Heart left ventricle (tissue), 16 donors: ENCODE results near the gene MYH6. TPM values are rescaled to one million over a fixed set of nuclear protein-coding genes. Genes with fewer than 3 reads are reported as not detected.

Source experiments
- ATAC-seq, 4 donors: fragments of 200-7000 bp; cut with Tn5 transposase; one replicate each; pipeline ENCODE4 v1.9.1; 2020 to 2022; ENCODE audit warnings: moderate library complexity in 4 of 4, mild to moderate bottlenecking in 3 of 4, moderate number of reproducible peaks in 1 of 4
- DNase-seq, 5 donors: peaks; one replicate each; pipeline ENCODE4 v3.0.0-alpha.2; 2020
- H3K27ac ChIP-seq, 12 donors: fragments of 200-600 bp; sonication (generic) in 4 of 12; one replicate each; pipeline versions ENCODE4 v1.5.0 to v1.8.0; 2016 to 2022; ENCODE audit warnings: mild to moderate bottlenecking in 2 of 12
- H3K27me3 ChIP-seq, 9 donors: fragments of 200-600 bp; sonication (generic) in 2 of 9; one replicate each; pipeline versions ENCODE4 v1.5.1 to v1.8.0; 2016 to 2022; ENCODE audit warnings: mild to moderate bottlenecking in 3 of 9
- H3K36me3 ChIP-seq, 9 donors: fragments of 200-600 bp; sonication (generic) in 2 of 9; one replicate each; pipeline versions ENCODE4 v1.5.0 to v1.8.0; 2018 to 2022; ENCODE audit warnings: mild to moderate bottlenecking in 2 of 9
- H3K4me1 ChIP-seq, 12 donors: fragments of 200-600 bp; sonication (generic) in 4 of 12; one replicate each; pipeline versions ENCODE4 v1.5.0 to v1.8.0; 2016 to 2022; ENCODE audit warnings: mild to moderate bottlenecking in 3 of 12
- H3K4me3 ChIP-seq, 12 donors: fragments of 200-600 bp; sonication (generic) in 4 of 12; one replicate each; pipeline versions ENCODE4 v1.5.0 to v1.8.0; 2017 to 2022; ENCODE audit warnings: mild to moderate bottlenecking in 9 of 12, moderate library complexity in 4 of 12
- H3K9me3 ChIP-seq, 12 donors: fragments of 200-600 bp; sonication (generic) in 4 of 12; one replicate each; pipeline versions ENCODE4 v1.5.0 to v1.8.0; 2016 to 2022; ENCODE audit warnings: mild to moderate bottlenecking in 1 of 12
- POLR2A ChIP-seq, 2 donors: fragments of 450-650 bp; IDR thresholded peaks; one replicate each; pipeline ENCODE4 v1.6.1; 2017; ENCODE audit warnings: antibody characterized with exemption in 2 of 2, mild to moderate bottlenecking in 2 of 2, moderate library complexity in 2 of 2
- WGBS, 4 donors: extraction: QIAGEN DNeasy Blood & Tissue Kit in 2 of 4; methylation state at CpG; one replicate each; pipeline versions ENCODE4 v1.1.5 to v1.1.7; 2013 to 2018; 5-methylcytosine and 5-hydroxymethylcytosine counted together
- intact Hi-C, 10 donors: fragments of 100-400 bp; cut with DNase I; formaldehyde crosslinking; loops; one replicate each; pipeline versions ENCODE4 v1.11.1 to v1.14.2; 2022
- polyA plus RNA-seq, 2 donors: library from polyadenylated mRNA; stranded (reverse); fragments of 200-250 nt; gene quantifications; one replicate each; pipeline ENCODE4 v1.2.3, GENCODE V29; 2013
- total RNA-seq, 9 donors: library from RNA; depleted of rRNA in 2 of 9; stranded (reverse); fragments of >200 nt in 2 of 9; fragmentation: NEBNext Ultra II Directional in 3 of 9; extraction: Animal tissue kit (Norgen Biotek cat#: 25700) in 3 of 9; gene quantifications; one replicate each; pipeline versions ENCODE4 v1.1.0 to v1.2.4, GENCODE V29; 2016 to 2023
- TF ChIP-seq, protein P1 (sequence below), 12 donors: fragments of 200-600 bp; sonication (generic) in 4 of 12; IDR thresholded peaks; one replicate each; pipeline versions ENCODE4 v1.5.0 to v1.8.0; 2018 to 2022; ENCODE audit warnings: antibody characterized with exemption in 12 of 12, mild to moderate bottlenecking in 5 of 12
- donor health status: ischemic (EF 13 %, LVEDD 7.1; RV severe dilation, severe dysfunction).
- donor health status: healthy with polysubstance abuse.
- donor health status: DM: no; HTN: yes; CAD: no.
- donor health status: DM: no; HTN: no; CAD: no.
- donor health status: ischemic (EF 25% LVEDD 6.9; RV normal size, moderate dysfunction).
- donor health status: ischemic (EF 25% LVEDD 5.7; RV mildly dilated, moderate dysfunction).
- donor health status: healthy.
- donor health status: DM: yes; HTN: yes; CAD: no.
- donor health status: ischemic (EF 35%, LVEDD 5.7; RV mildly dilated, moderate dysfunction).
- donor health status: nonischemic (EF 11% LVEDD 7.7; RV severe dilation, severe dysfunction).
- donor health status: DM: yes; HTN: yes; CAD: no.
- donor health status: PGD.
- donor health status: ischemic (EF 29% LVEDD 5.4; RV normal size, mild dysfunction).
- donor health status: nonischemic (EF 23%, LVEDD 6.1; RV moderate dilation, normal function).

Gene MYH6
- total and polyA plus RNA-seq, 11 donors = 76.8 to 5,104 (median 1,271) TPM

DNA sequence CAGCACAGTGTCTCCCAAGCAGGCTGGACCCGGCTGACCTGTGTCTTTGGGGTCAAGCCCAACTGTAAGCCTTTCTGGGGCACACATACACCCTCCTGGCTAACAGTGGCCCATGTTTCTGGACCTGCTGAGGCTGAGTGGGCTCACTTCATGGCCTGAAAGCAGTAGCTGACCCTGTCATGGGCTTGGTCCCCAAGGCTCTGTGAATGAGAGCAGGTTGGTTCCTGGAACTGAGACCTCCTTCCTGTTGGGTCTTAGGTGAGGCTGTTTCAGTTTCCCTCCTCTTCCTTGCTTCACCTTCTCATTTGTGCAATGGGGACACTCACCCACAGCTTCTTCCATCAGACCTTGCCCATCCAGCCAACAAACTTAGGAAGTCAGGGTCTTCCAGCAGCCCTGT lies 36.2 kb downstream of the MYH6 start:
- WGBS, 4 donors = 79 to 100% (median 90%) methylated on average over 1 of the region's 1 CpG
- no peaks in the 10 kb centered on the region for H3K36me3 ChIP-seq
- TF ChIP-seq POLR2A (IDR thresholded peaks at IDR 0.05) = no peak
- TF ChIP-seq, protein P1, sequence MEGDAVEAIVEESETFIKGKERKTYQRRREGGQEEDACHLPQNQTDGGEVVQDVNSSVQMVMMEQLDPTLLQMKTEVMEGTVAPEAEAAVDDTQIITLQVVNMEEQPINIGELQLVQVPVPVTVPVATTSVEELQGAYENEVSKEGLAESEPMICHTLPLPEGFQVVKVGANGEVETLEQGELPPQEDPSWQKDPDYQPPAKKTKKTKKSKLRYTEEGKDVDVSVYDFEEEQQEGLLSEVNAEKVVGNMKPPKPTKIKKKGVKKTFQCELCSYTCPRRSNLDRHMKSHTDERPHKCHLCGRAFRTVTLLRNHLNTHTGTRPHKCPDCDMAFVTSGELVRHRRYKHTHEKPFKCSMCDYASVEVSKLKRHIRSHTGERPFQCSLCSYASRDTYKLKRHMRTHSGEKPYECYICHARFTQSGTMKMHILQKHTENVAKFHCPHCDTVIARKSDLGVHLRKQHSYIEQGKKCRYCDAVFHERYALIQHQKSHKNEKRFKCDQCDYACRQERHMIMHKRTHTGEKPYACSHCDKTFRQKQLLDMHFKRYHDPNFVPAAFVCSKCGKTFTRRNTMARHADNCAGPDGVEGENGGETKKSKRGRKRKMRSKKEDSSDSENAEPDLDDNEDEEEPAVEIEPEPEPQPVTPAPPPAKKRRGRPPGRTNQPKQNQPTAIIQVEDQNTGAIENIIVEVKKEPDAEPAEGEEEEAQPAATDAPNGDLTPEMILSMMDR (IDR thresholded peaks at IDR 0.05) = no peak
- no peak overlapping the region for H3K27ac ChIP-seq
- DNase-seq (no peak), ATAC-seq (no peak)
- intact Hi-C loops = loop anchor here in 7 of 10 donors (5.0 to 10.0 kb wide), 5 partner anchors 35 to 247 kb away; no protein-coding TSS in a partner anchor
- H3K4me1 ChIP-seq = peaks cover 0 to 5% (median 0%) of the 10 kb centered on the region in 12 donors
- peaks cover 0 to 4% (median 0%) of the 10 kb centered on the region in 9 donors for H3K27me3 ChIP-seq
- no peak overlapping the region for H3K4me3 ChIP-seq
- no peaks in the 10 kb centered on the region for H3K9me3 ChIP-seq

DNA sequence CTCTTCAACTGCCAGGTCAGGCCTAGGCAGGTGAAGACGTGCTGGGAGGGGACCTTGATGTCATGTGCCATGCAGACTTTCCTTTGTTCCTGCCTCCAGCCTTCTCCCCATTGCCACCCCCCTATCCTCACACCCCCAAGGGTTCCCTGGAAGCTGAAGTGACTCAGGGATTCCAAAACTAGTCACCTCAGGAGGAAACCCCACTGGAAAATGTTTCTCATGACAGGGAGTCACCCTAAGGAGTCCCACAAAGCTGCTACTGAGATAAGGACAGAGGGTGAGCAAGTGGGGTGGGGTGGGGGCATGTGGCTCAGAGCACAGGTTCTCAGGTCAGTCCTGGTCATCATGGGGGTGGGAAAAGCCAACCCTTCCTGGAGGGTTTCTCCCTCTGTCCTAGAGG lies 37.9 kb downstream of the MYH6 start:
- Histone ChIP-seq H3K27ac (no peak overlapping the region), H3K36me3 (no peaks in the 10 kb centered on the region), H3K9me3 (no peaks in the 10 kb centered on the region), H3K4me1 (peaks cover 0 to 15% (median 3%) of the 10 kb centered on the region in 12 donors), H3K4me3 (no peak overlapping the region), H3K27me3 (peaks cover 0 to 19% (median 0%) of the 10 kb centered on the region in 9 donors)
- no peak for ATAC-seq
- no peak for DNase-seq
- WGBS, 4 donors = 67 to 80% (median 71%) methylated on average over 1 of the region's 1 CpG
- intact Hi-C loops = loop anchor here in 7 of 10 donors (5.0 to 10.0 kb wide), 5 partner anchors 33 to 245 kb away; no protein-coding TSS in a partner anchor
- TF ChIP-seq POLR2A (IDR thresholded peaks at IDR 0.05) = no peak
- TF ChIP-seq, protein P1 (IDR thresholded peaks at IDR 0.05) = no peak

DNA sequence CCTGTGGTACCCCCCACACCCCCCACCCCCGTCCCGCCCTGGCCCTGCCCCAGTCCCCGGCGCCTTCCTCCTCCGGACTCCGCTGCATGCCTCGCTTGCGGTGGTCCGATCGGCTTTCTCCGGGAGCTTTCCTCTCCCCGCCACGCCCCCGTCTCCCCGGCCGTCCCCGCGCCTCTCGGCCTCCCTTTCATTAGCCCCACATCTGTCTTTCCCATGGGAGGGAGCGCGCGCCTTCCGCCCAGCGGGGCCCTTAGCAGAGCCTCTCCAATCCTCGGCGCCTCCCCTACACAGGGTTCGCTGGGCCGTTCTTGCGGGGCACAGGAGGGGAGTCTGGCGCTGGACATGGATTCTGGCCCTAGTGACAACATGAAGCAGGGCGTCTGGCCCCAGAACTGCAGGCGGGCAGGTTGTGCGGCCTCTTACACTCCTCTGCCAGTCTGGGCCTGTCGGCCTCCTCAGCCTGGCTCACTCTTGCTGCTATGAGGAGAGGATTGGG lies 41.6 kb downstream of the MYH6 start:
- TF ChIP-seq, protein P1 (IDR thresholded peaks at IDR 0.05) = no peak
- TF ChIP-seq POLR2A (IDR thresholded peaks at IDR 0.05) = no peak
- DNase-seq (peak; percentile 71 to 86 (median 76)), ATAC-seq (peak; percentile 27 to 63 (median 42))
- intact Hi-C loops = no loop called here
- WGBS, 4 donors = 11 to 21% (median 19%) methylated on average over 28 to 34 of the region's 34 CpGs
- no peaks in the 10 kb centered on the region for H3K9me3 ChIP-seq
- H3K27ac ChIP-seq = peak overlapping the region; percentile 35 to 96 (median 84)
- peaks cover 0 to 27% (median 6%) of the 10 kb centered on the region in 12 donors for H3K4me1 ChIP-seq
- peak overlapping the region; percentile 33 to 69 (median 56) for H3K4me3 ChIP-seq
- no peaks in the 10 kb centered on the region for H3K36me3 ChIP-seq
- peaks cover 0 to 41% (median 0%) of the 10 kb centered on the region in 9 donors for H3K27me3 ChIP-seq

DNA sequence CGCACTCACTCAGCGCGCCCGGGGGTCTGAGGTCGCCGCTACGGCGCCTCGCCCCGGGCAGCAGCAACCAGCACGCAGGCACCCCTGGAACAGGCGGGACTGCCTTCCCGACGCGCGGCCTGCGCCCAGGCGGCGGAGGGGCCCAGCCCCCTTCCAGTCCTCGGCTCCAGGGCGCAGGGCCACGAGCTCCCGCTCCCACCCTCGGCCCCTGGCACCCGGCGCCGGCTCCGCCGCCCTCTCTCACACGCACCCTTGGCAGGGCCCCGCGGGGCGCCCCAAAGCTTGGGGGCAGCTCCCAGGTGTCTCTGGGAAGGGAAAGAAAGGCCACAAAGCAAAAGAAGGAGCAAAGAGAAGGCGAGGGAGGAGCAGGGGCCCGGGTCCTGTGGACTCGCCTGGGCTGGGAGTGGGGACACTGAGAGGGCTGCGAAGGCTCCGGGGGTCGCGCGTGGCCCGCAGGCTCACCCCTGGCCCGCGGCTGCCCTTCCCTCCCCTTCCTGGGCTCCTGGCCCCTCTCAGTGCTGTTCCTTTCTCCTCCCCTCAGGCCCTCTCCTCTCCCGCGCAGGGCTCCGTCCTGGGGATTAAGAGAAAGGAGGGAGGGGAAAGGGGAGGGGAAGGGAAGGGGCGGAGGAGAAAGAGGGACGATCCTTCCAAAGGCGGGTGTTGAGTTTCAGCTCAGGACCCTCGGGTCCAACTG lies 42.2 kb downstream of the MYH6 start:
- peak; percentile 45 to 75 (median 62) for ATAC-seq

More for the DNA sequence above, 42.2 kb downstream of the MYH6 start:
- Histone ChIP-seq H3K4me3 (peak overlapping the region; percentile 33 to 69 (median 56)), H3K36me3 (no peaks in the 10 kb centered on the region), H3K4me1 (peaks cover 0 to 27% (median 6%) of the 10 kb centered on the region in 12 donors), H3K9me3 (no peaks in the 10 kb centered on the region), H3K27me3 (peaks cover 0 to 41% (median 0%) of the 10 kb centered on the region in 9 donors), H3K27ac (peak overlapping the region; percentile 62 to 96 (median 84))
- peak in 4 of 5 donors; percentile 53 to 73 (median 64) for DNase-seq
- 2 to 7% (median 3%) methylated on average over 37 to 51 of the region's 51 CpGs for WGBS, 4 donors
- TF ChIP-seq, protein P1 (IDR thresholded peaks at IDR 0.05) = no peak
- TF ChIP-seq POLR2A (IDR thresholded peaks at IDR 0.05) = peak in 1 of 2 donors; percentile 48
- intact Hi-C loops = no loop called here
